ENCODE results near the gene CHAC2.

GRCh38 chr2:53801547-53801946, 33.9 kb downstream of the CHAC2 start:
- TF ChIP-seq ZNF331 (CRISPR knock-in tag; IDR thresholded peaks at IDR 0.05; ENCODE audit: low read depth) (no peak), REST (IDR thresholded peaks at IDR 0.05; ENCODE audit: unreplicated experiment) (no peak), POLR2AphosphoS5 (IDR thresholded peaks at IDR 0.05; ENCODE audit: low read depth) (no peak), STAT1 (IDR thresholded peaks at IDR 0.05; ENCODE audit: unreplicated experiment) (no peak), CTCF (conservative IDR thresholded peaks at IDR 0.05; ENCODE audit: low read depth in 2 of 2) (no peak), EZH2phosphoT487 (IDR thresholded peaks at IDR 0.05; ENCODE audit: unreplicated experiment) (no peak), EZH2 (IDR thresholded peaks at IDR 0.05; ENCODE audit: low read depth, unreplicated experiment) (no peak), ETS1 (IDR thresholded peaks at IDR 0.05) (no peak), CREB1 (CRISPR knock-in tag; IDR thresholded peaks at IDR 0.05; ENCODE audit: low read depth) (no peak), ZNF114 (CRISPR knock-in tag; IDR thresholded peaks at IDR 0.05) (no peak), JUNB (IDR thresholded peaks at IDR 0.05; ENCODE audit: unreplicated experiment) (no peak), NANOG (IDR thresholded peaks at IDR 0.05; ENCODE audit: borderline replicate concordance) (no peak), ZNF462 (CRISPR knock-in tag; IDR thresholded peaks at IDR 0.05) (no peak)
